NCI-H82 treated with DMSO at 0.1 percent for 48 hours (cell line): ENCODE results near the gene LRRC73.
"Not testable (repeated sequence)": the region's sequence is repeated elsewhere in the genome, so short reads cannot be mapped to it uniquely, and the experiment has no call there.

Experiments
- DNase-seq: peaks from one replicate; lab custom pipeline; 2025; ENCODE audit not compliant: unreplicated experiment; lab: John Stamatoyannopoulos, UW

The LRRC73 gene

DNA sequence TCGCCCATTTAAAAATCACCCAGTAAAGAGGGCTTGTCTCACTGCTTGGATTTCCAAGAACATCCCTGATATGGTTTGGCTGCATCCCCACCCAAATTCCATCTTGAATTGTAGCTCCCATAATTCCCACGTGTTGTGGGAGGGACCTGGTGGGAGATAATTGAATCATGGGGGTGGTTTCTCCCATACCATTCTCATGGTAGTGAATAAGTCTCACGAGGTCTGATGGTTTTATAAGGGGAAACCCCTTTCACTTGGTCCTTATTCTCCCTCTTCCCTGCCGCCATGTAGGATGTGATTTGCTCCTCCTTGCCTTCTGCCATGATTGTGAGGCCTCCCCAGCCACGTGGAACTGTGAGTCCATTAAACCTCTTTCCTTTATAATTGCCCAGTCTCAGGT, 42.9 kb downstream of the LRRC73 start:
- DNase-seq, result not testable (repeated sequence)

DNA sequence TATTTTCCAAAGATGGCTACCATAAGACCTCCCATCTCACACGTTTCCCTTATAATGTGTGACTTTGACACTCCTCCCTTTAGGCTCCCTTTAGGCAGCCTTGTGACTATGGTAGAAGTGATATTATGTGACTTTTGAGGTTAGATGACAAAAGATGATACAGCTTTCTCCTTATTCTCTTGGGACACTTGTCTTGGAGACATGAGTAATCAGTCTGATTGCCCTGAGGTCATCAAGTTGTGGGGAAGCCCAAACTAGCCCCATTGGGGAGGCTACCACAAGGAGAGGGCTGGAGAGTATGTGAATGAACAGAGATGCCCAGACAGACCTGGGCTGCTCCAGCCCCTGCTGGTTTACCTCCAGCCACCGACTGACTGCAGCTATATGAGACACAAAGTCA, 44.2 kb downstream of the LRRC73 start:
- DNase-seq, result no peak

DNA sequence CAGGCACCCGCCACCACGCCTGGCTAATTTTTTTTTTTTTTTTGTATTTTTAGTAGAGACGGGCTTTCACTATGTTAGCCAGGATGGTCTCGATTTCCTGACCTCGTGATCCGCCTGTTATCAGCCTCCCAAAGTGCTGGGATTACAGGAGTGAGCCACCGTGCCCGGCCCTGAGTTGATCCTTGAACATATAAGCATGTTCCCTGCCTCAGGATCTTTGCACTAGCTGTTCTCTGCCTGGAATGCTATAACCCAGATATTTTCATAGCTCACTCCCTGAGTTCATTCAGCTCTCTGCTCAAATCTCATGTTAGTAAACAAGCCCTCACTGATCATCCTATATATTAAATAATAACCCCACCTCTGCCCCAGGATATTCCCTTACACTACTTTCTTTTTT, 45.8 kb downstream of the LRRC73 start:
- no peak for DNase-seq

DNA sequence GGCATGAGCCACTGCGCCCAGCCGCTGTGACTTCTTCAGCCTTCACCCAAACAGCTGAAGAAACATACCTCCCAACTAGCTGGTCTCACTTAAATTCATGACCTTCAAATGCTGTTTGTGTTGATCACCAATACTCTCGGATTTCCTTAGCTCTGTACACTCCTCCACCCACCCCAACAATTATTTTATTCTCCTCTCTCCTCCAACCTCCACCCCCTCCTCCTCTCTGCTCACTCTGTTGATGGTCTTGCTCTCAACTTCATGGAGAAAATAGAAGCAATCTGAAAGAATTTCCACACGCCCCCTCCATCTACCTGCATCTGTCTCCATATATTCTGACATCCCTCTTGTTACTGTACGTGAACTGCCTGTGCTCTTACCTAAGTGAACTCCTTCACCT, 48.2 kb downstream of the LRRC73 start:
- no peak for DNase-seq

DNA sequence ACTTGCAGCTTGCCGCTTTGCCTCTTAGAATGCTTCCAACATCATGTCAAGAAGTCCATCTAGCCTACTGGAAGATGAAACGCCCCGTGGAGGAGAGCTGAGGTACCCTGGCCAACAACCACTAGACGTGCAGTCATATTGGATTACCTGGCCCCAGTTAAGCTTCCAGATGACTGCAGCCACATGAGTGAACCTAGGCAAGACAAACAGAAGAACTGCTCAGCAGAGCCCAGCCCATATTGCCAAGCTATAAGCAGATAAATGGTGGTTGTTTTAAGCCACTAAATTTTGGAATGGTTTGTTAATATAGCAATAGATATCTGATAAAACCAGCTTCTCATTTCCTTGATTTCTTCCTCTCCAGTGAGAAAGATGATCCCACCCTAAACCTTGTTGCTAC, 50.1 kb downstream of the LRRC73 start:
- no peak for DNase-seq

DNA sequence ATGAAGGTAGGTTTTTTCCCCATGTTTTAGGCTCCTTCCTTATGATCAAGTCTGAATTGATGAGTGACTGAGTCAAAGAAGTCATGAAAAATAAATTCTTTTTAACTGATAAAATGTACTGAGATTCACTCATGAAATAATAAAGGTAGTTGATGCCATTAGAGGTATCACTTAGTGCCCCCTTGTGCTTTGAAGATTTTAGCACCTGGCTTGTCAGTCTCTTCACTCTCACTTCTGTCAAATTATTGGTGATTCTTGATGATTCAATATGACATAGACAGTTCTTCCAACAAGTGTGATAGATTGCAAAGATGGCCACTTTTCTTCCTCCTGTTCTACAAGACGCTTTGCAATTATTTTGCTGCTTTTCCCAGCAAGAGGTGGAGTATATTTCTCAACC, 50.6 kb downstream of the LRRC73 start:
- DNase-seq, result no peak

DNA sequence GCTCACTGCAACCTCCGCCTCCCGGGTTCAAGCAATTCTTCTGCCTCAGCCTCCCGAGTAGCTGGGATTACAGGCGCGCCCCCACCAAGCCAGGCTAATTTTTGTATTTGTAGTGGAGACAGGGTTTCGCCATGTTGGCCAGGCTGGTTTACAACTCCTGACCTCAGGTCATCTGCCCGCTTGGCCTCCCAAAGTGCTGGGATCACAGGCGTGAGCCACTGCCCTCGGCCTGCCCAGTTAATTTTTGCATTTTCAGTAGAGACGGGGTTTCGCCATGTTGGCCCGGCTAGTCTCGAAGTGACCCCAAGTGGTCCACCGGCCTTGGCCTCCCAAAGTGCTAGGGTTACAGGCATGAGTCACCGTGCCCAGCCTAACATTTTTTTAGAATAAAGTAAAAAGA, 52.0 kb downstream of the LRRC73 start:
- not testable (repeated sequence) for DNase-seq

DNA sequence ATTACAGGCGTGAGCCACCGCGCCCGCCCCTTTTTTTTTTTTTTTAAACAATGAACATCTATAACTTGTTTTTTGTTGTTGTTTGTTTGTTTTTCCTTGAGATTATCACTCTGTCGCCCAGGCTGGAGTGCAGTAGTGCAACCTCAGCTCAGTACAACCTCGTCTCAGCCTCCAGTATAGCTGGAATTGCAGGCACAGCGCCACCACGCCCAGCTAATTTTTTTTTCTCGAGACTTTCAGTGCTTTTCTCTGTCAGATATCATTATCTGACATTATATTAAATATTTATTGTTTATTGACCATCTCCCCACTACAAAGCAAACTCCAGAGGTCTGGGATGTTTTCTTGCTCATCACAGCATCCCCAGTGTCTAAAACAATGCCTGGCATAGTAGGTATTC, 52.5 kb downstream of the LRRC73 start:
- no peak for DNase-seq
